HuH-7 (cell line): ENCODE results near the gene FFAR4.

Source experiments
- DNase-seq: peaks from one replicate; pipeline ENCODE4 v3.0.0; 2011; ENCODE audit warnings: low spot score

The FFAR4 gene

GRCh38 chr10:93600446-93601145, 34.1 kb downstream of the FFAR4 start:
- peak; percentile 36 for DNase-seq

- peak; percentile 80 for DNase-seq
Observed at GRCh38 chr10:93601146-93601773, 34.8 kb downstream of the FFAR4 start, which contains the start of gene RBP4. RBP4 (minus strand) TSS chr10:93601235; CDS start chr10:93601028, 207 bp downstream.

- DNase-seq = no peak
Observed at GRCh38 chr10:93601774-93602162, 35.3 kb downstream of the FFAR4 start.

GRCh38 chr10:93603023-93603422, 36.6 kb downstream of the FFAR4 start:
- no peak for DNase-seq

GRCh38 chr10:93604146-93604545, 37.7 kb downstream of the FFAR4 start:
- DNase-seq = no peak

GRCh38 chr10:93608421-93608820, 42.0 kb downstream of the FFAR4 start:
- no peak for DNase-seq

GRCh38 chr10:93612311-93612710, 45.8 kb downstream of the FFAR4 start, which contains the start of gene PDE6C:
PDE6C (plus strand) TSS chr10:93612537; CDS start chr10:93612726, 189 bp downstream.
- DNase-seq = no peak

- DNase-seq = no peak
Observed at GRCh38 chr10:93613126-93613525, 46.7 kb downstream of the FFAR4 start.

- no peak for DNase-seq
Observed at GRCh38 chr10:93614101-93614825, 47.8 kb downstream of the FFAR4 start.

- DNase-seq = no peak
Observed at GRCh38 chr10:93615576-93616235, 49.2 kb downstream of the FFAR4 start.

GRCh38 chr10:93620925-93621324, 54.5 kb downstream of the FFAR4 start:
- no peak for DNase-seq

GRCh38 chr10:93622942-93623341, 56.5 kb downstream of the FFAR4 start:
- DNase-seq = no peak

GRCh38 chr10:93628858-93629257, 62.4 kb downstream of the FFAR4 start:
- no peak for DNase-seq

- DNase-seq = no peak
Observed at GRCh38 chr10:93629647-93630305, 63.3 kb downstream of the FFAR4 start.

- DNase-seq = no peak
Observed at GRCh38 chr10:93630625-93631557, 64.4 kb downstream of the FFAR4 start.
